ENCODE data around the gene MRPL37. TPM values are rescaled to one million over a fixed set of nuclear protein-coding genes. Genes with fewer than 3 reads are reported as not detected.

Gene MRPL37
- polyA plus RNA-seq, 1 donor (not counting 4 experiments of a cell fraction or from before 2014, with no cell fraction given) = 30.9 TPM

DNA sequence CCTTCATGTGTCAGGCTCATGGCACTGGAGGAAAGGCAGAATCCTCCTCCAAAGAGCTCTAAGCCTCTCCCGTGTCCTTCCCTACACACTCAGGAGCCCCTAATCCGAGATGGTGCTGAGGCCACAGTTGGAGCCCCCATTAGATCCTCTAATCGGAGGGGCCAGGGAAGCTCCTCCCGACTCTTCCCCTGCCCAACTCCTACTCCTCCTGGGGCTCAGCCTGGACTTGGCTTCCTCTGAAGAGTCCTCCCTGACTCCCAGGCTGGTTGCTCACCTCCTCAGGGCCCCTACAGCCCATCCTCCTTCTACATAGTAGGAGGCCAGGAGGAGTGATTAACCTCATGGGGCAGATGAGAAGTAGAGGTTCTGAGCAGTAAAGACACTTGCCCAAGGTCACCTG lies 25.9 kb upstream of the MRPL37 start:
- no peaks in the 10 kb centered on the region for H3K36me3 ChIP-seq (ENCODE audit: control insufficient read depth in 2 of 2, extremely low read depth in 1 of 2, insufficient read depth in 2 of 2, low read length in 2 of 2)
- TF ChIP-seq EZH2 (IDR thresholded peaks at IDR 0.05; ENCODE audit: low read length) = no peak
- TF ChIP-seq, protein P1, sequence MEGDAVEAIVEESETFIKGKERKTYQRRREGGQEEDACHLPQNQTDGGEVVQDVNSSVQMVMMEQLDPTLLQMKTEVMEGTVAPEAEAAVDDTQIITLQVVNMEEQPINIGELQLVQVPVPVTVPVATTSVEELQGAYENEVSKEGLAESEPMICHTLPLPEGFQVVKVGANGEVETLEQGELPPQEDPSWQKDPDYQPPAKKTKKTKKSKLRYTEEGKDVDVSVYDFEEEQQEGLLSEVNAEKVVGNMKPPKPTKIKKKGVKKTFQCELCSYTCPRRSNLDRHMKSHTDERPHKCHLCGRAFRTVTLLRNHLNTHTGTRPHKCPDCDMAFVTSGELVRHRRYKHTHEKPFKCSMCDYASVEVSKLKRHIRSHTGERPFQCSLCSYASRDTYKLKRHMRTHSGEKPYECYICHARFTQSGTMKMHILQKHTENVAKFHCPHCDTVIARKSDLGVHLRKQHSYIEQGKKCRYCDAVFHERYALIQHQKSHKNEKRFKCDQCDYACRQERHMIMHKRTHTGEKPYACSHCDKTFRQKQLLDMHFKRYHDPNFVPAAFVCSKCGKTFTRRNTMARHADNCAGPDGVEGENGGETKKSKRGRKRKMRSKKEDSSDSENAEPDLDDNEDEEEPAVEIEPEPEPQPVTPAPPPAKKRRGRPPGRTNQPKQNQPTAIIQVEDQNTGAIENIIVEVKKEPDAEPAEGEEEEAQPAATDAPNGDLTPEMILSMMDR (optimal IDR thresholded peaks at IDR 0.05 in 1 of 3, IDR thresholded peaks at IDR 0.05 in 1 of 3, conservative IDR thresholded peaks at IDR 0.05 in 1 of 3; ENCODE audit: extremely low read depth in 1 of 3, insufficient read depth in 2 of 3, low read length in 3 of 3) = no peak
- H3K4me1 ChIP-seq (ENCODE audit: control insufficient read depth, extremely low read depth, insufficient read depth, low read length) = no peaks in the 10 kb centered on the region
- no peaks in the 10 kb centered on the region for H3K79me2 ChIP-seq (ENCODE audit: control insufficient read depth, insufficient read depth, low read length)
- H2AFZ ChIP-seq (ENCODE audit: control insufficient read depth, low read length) = no peak overlapping the region
- H3K27ac ChIP-seq (ENCODE audit: control insufficient read depth, insufficient read depth, low read length) = no peak overlapping the region
- DNase-seq (ENCODE audit: low read depth, low spot score) (no peak), FAIRE-seq (no peak)
- dilution Hi-C loops (cut with MboI; ENCODE audit: extremely low pct_ligation_motif_present, low sequenced_read_pairs) = no loop called here
- H3K4me3 ChIP-seq (ENCODE audit: control insufficient read depth in 2 of 3, extremely low read depth in 1 of 3, insufficient read depth in 2 of 3, low read depth in 1 of 3, low read length in 3 of 3) = no peak overlapping the region
- no peak overlapping the region for H3K9ac ChIP-seq (ENCODE audit: control insufficient read depth, extremely low read depth, insufficient read depth, low read length)
- H3K9me3 ChIP-seq (ENCODE audit: control insufficient read depth, low read depth, low read length) = no peaks in the 10 kb centered on the region
- H4K20me1 ChIP-seq (ENCODE audit: control insufficient read depth, extremely low read depth, insufficient read depth, low read length) = no peaks in the 10 kb centered on the region
- H3K27me3 ChIP-seq (ENCODE audit: control insufficient read depth, extremely low read depth, insufficient read depth, low read length) = no peaks in the 10 kb centered on the region
- no peak overlapping the region for H3K4me2 ChIP-seq (ENCODE audit: control insufficient read depth, extremely low read depth, insufficient read depth, low read depth, low read length)
- H3K9me1 ChIP-seq (ENCODE audit: control insufficient read depth, extremely low read depth, insufficient read depth, low read length) = no peaks in the 10 kb centered on the region

DNA sequence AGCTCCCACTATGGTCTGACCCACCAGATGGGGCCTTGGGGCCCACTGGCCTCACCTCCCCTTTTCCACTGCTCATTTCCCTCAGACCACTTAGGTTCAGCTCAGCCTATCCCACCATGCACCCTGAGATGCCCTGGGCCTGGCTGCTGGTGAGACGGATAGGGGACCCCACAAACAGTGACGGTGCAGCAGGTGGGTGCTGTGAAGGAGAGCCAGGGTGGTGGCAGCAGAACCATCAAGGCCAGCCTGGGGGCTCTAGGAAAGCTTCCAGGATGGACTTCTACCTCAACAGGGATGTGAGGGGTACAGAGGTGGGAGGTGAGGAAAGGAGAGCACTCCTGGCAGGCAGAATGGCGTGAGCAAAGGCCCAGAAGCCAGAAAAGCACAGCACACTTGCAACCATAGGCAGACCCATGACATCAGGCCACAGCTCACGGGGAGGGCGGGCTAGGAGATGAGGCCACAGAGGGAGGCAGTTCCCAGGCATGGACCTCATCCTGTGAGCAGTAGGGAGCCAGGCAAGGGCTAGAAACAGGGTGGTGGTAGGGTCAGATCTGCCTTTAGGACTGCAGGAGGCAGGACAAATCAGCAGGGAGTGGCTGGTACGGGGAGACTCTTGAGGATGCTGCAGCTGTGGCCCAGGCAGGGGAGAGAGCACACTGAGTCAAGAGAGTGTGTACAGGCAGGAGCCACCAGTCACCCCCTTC lies 23.2 kb upstream of the MRPL37 start:
- H2AFZ ChIP-seq (ENCODE audit: control insufficient read depth, low read length) = no peak overlapping the region
- H3K36me3 ChIP-seq (ENCODE audit: control insufficient read depth in 2 of 2, extremely low read depth in 1 of 2, insufficient read depth in 2 of 2, low read length in 2 of 2) = no peaks in the 10 kb centered on the region
- no peak for TF ChIP-seq EZH2 (IDR thresholded peaks at IDR 0.05; ENCODE audit: low read length)
- TF ChIP-seq, protein P1 (optimal IDR thresholded peaks at IDR 0.05 in 1 of 3, IDR thresholded peaks at IDR 0.05 in 1 of 3, conservative IDR thresholded peaks at IDR 0.05 in 1 of 3; ENCODE audit: extremely low read depth in 1 of 3, insufficient read depth in 2 of 3, low read length in 3 of 3) = no peak
- H3K27me3 ChIP-seq (ENCODE audit: control insufficient read depth, extremely low read depth, insufficient read depth, low read length) = no peaks in the 10 kb centered on the region
- no peak for FAIRE-seq
- no peaks in the 10 kb centered on the region for H4K20me1 ChIP-seq (ENCODE audit: control insufficient read depth, extremely low read depth, insufficient read depth, low read length)
- no peak overlapping the region for H3K4me3 ChIP-seq (ENCODE audit: control insufficient read depth in 2 of 3, extremely low read depth in 1 of 3, insufficient read depth in 2 of 3, low read depth in 1 of 3, low read length in 3 of 3)
- H3K4me1 ChIP-seq (ENCODE audit: control insufficient read depth, extremely low read depth, insufficient read depth, low read length) = no peaks in the 10 kb centered on the region
- H3K9ac ChIP-seq (ENCODE audit: control insufficient read depth, extremely low read depth, insufficient read depth, low read length) = no peak overlapping the region
- no peak overlapping the region for H3K27ac ChIP-seq (ENCODE audit: control insufficient read depth, insufficient read depth, low read length)
- no peaks in the 10 kb centered on the region for H3K79me2 ChIP-seq (ENCODE audit: control insufficient read depth, insufficient read depth, low read length)
- no peaks in the 10 kb centered on the region for H3K9me3 ChIP-seq (ENCODE audit: control insufficient read depth, low read depth, low read length)
- no peaks in the 10 kb centered on the region for H3K9me1 ChIP-seq (ENCODE audit: control insufficient read depth, extremely low read depth, insufficient read depth, low read length)
- no peak for DNase-seq (ENCODE audit: low read depth, low spot score)
- dilution Hi-C loops (cut with MboI; ENCODE audit: extremely low pct_ligation_motif_present, low sequenced_read_pairs) = no loop called here
- no peak overlapping the region for H3K4me2 ChIP-seq (ENCODE audit: control insufficient read depth, extremely low read depth, insufficient read depth, low read depth, low read length)

All from keratinocyte (primary cell).